HEK293T (cell line): ENCODE results near the gene TMEM135.

Source experiments
- CTCF ChIA-PET: fragments of 350-600 bp; formaldehyde crosslinking; extraction: SDS; loops from one replicate; lab custom pipeline; 2021; ENCODE audit warnings: antibody characterized with exemption, inconsistent platforms; lab: Yijun Ruan, JAX
- POLR2A ChIA-PET: fragments of 350-600 bp; formaldehyde crosslinking; extraction: SDS; loops from one replicate; lab custom pipeline; 2020; ENCODE audit warnings: antibody characterized with exemption, inconsistent platforms; lab: Yijun Ruan, JAX
- DNase-seq: peaks from one replicate; pipeline ENCODE4 v3.0.0; 2012; ENCODE audit warnings: mixed read lengths; ENCODE audit errors: extremely low spot score
- ARNT ChIP-seq: fragments of 450-650 bp; IDR thresholded peaks from 2 replicates; pipeline ENCODE4 v1.6.1; 2017; ENCODE audit warnings: mild to moderate bottlenecking
- BHLHE40 ChIP-seq: fragments of 450-650 bp; IDR thresholded peaks from 2 replicates; pipeline ENCODE4 v1.6.1; 2016; ENCODE audit warnings: mild to moderate bottlenecking, moderate library complexity, borderline replicate concordance
- CTBP1 ChIP-seq: fragments of 450-650 bp; IDR thresholded peaks from 2 replicates; pipeline ENCODE4 v1.6.1; 2016; ENCODE audit warnings: borderline replicate concordance
- ELF4 ChIP-seq: fragments of 450-650 bp; IDR thresholded peaks from 2 replicates; pipeline ENCODE4 v1.6.1; 2017; ENCODE audit warnings: antibody characterized with exemption
- FOXA1 ChIP-seq: fragments of 450-650 bp; IDR thresholded peaks from 2 replicates; pipeline ENCODE4 v1.6.1; 2016; ENCODE audit warnings: mild to moderate bottlenecking
- FOXK2 ChIP-seq: fragments of 450-650 bp; IDR thresholded peaks from 2 replicates; pipeline ENCODE4 v1.6.1; 2016; ENCODE audit warnings: mild to moderate bottlenecking
- FOXM1 ChIP-seq: fragments of 450-650 bp; IDR thresholded peaks from 2 replicates; pipeline ENCODE4 v1.6.1; 2017; ENCODE audit warnings: mild to moderate bottlenecking, borderline replicate concordance
- HDGF ChIP-seq: fragments of 450-650 bp; IDR thresholded peaks from 2 replicates; pipeline ENCODE4 v1.6.1; 2017; ENCODE audit warnings: antibody characterized with exemption, borderline replicate concordance
- L3MBTL2 ChIP-seq: fragments of 450-650 bp; conservative IDR thresholded peaks from 2 replicates; pipeline ENCODE4 v1.6.1; 2016; ENCODE audit warnings: mild to moderate bottlenecking
- LEF1 ChIP-seq: fragments of 450-650 bp; IDR thresholded peaks from 2 replicates; pipeline ENCODE4 v1.6.1; 2017; ENCODE audit warnings: mild to moderate bottlenecking, borderline replicate concordance
- NFRKB ChIP-seq: fragments of 450-650 bp; IDR thresholded peaks from 2 replicates; pipeline ENCODE4 v1.6.1; 2016; ENCODE audit warnings: mild to moderate bottlenecking, moderate library complexity
- SP1 ChIP-seq: fragments of 450-650 bp; IDR thresholded peaks from 2 replicates; pipeline ENCODE4 v1.6.1; 2017
- SUZ12 ChIP-seq: fragments of 450-650 bp; IDR thresholded peaks from 2 replicates; pipeline ENCODE4 v1.6.1; 2016; ENCODE audit warnings: mild to moderate bottlenecking
- TARDBP ChIP-seq: fragments of 450-650 bp; IDR thresholded peaks from 2 replicates; pipeline ENCODE4 v1.6.1; 2016
- ZNF384 ChIP-seq: fragments of 450-650 bp; IDR thresholded peaks from 2 replicates; pipeline ENCODE4 v1.6.1; 2016
- TF ChIP-seq, protein P1 (sequence below): fragments of 450-650 bp; IDR thresholded peaks from 2 replicates; pipeline ENCODE4 v1.6.1; 2016

The TMEM135 gene

DNA sequence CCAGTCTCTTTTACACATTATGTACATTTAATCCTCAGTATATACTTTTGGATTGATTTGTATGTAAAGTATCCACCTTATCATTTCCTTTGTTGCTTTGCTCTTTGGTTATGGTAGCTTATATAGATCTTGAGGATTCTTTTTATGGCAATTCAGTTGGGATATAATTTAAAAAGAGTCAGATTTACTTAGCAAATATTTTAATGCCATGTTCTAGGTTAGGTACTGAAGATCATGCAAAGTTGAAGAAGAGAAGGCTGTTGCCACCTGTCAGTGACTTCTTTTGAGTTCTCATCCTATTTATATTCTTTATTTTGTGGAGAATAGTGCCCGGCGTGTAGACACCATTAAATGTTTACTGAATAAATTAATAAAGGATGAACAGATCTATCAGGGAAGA is 279.7 kb downstream of the TMEM135 start:
- POLR2A ChIA-PET, result no interaction called here
- CTCF ChIA-PET, result no interaction called here

DNA sequence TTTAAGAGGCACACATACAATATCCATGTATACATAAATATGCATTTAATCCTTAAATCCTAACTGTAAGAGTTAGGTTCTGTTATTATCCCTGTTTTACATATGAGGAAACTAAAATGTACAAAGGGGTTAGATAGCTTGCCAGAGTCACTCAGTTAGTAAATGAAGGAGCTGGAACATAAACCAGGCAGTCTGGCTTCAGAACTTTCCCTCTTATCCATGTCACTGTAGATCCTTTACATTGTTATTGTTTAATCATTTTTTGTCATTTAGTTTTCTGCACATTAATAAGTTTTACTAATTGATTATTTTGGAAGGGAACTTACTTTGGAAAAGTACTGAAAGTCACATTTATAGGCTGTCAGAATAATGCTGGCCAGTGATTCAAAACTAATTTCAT is 282.4 kb downstream of the TMEM135 start:
- TF ChIP-seq CTBP1, result no peak
- no peak for TF ChIP-seq HDGF
- TF ChIP-seq L3MBTL2, result no peak
- no peak for TF ChIP-seq ELF4
- TF ChIP-seq SP1, result no peak
- TF ChIP-seq, protein P1, sequence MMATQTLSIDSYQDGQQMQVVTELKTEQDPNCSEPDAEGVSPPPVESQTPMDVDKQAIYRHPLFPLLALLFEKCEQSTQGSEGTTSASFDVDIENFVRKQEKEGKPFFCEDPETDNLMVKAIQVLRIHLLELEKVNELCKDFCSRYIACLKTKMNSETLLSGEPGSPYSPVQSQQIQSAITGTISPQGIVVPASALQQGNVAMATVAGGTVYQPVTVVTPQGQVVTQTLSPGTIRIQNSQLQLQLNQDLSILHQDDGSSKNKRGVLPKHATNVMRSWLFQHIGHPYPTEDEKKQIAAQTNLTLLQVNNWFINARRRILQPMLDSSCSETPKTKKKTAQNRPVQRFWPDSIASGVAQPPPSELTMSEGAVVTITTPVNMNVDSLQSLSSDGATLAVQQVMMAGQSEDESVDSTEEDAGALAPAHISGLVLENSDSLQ, result no peak
- no peak for TF ChIP-seq TARDBP
- no peak for TF ChIP-seq ZNF384
- no peak for TF ChIP-seq BHLHE40
- TF ChIP-seq FOXK2, result no peak
- TF ChIP-seq FOXM1, result no peak
- TF ChIP-seq LEF1, result no peak
- no peak for TF ChIP-seq FOXA1
- TF ChIP-seq ARNT, result no peak
- TF ChIP-seq NFRKB, result no peak
- TF ChIP-seq SUZ12, result no peak
- ChIA-PET POLR2A (no interaction called here), CTCF (no interaction called here)
- no peak for DNase-seq

More for the DNA sequence above, 279.7 kb downstream of the TMEM135 start:
- no peak for TF ChIP-seq ELF4
- no peak for TF ChIP-seq L3MBTL2
- no peak for TF ChIP-seq LEF1
- TF ChIP-seq, protein P1, result no peak
- TF ChIP-seq SP1, result no peak
- no peak for TF ChIP-seq SUZ12
- TF ChIP-seq CTBP1, result no peak
- no peak for TF ChIP-seq FOXK2
- TF ChIP-seq TARDBP, result no peak
- TF ChIP-seq FOXA1, result no peak
- no peak for TF ChIP-seq ZNF384
- no peak for TF ChIP-seq ARNT
- TF ChIP-seq BHLHE40, result no peak
- no peak for TF ChIP-seq HDGF
- TF ChIP-seq NFRKB, result no peak
- TF ChIP-seq FOXM1, result no peak
- no peak for DNase-seq

DNA sequence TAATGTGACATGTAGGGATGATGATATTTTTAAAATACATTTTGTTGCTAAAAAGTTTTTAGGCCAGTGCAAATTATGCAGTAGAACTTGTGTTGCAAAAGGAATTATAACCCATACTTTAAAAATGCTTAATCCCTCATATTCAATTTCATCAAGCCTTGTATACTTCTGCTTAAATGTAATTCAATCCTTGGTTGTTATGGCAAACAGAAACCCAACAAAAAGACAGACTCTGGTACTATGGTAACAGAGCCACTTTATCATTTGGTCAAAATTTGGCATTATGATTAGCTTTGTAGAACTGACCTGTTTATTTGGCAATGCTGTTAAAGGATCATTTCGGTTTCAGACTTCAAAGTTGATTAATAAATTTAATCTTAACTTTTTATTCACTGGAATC is 284.8 kb downstream of the TMEM135 start:
- TF ChIP-seq FOXK2 (no peak), CTBP1 (no peak), TARDBP (no peak), ELF4 (no peak), NFRKB (no peak), LEF1 (no peak), FOXA1 (no peak), BHLHE40 (no peak), ZNF384 (no peak), ARNT (no peak), L3MBTL2 (no peak), FOXM1 (no peak), HDGF (no peak), SP1 (no peak), SUZ12 (no peak)
- TF ChIP-seq, protein P1, result no peak
- POLR2A ChIA-PET, result no interaction called here
- CTCF ChIA-PET, result no interaction called here
- no peak for DNase-seq

DNA sequence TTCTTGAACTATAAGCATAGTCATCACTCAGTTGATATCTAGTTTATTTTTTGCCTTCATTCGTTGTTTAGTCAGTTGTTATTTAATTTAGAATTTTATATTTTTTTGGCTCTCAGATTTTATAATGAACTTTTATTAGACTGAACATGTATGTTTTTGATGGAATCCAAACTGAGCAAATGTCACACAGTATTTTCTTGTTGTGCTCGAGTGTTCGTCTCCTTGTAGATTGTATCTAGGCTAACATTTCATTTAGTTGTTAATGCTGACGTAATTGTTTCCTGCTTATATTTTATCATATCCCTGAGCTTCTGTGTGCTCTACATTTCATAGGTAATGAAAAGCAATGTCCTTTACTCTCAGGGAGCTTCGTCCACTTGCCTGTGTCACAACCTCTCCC is 286.2 kb downstream of the TMEM135 start:
- ChIA-PET POLR2A (no interaction called here), CTCF (no interaction called here)
- no peak for DNase-seq
- TF ChIP-seq, protein P1, result no peak
- TF ChIP-seq TARDBP (no peak), CTBP1 (no peak), ELF4 (no peak), L3MBTL2 (no peak), LEF1 (no peak), FOXK2 (no peak)

DNA sequence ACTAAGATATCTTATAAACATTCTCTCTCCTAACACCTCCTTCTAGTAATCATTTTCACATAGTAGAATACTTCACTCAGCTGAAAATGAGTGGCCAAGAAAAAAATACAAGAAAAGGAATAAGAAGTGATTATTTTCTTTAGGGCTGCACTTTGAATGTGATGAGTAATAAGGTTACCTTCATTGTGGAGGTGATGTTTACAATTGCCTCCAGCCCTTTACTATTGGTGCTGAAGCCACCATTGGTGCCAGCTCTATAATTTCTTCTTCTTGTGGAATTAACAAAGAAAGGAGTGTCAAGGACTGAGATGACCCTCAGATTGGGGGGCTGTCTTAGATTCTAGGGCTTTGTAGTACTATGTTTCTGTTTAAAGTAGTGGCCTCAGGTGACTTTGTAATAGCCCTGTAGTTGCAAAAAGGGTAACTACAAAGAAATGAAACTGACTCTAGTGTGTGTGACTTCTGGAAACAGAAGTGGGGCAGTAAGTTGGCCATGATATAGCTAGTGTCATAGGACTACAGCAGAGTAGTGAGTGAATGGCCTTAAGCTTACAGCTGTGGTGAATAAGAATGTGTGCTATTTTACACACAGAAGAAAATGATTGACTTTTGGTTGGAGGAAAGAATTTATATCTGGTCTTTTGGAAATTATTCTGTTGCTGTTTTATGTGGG is 287.2 kb downstream of the TMEM135 start:
- CTCF ChIA-PET, result no interaction called here
- POLR2A ChIA-PET, result no interaction called here
- TF ChIP-seq LEF1, result no peak
- TF ChIP-seq FOXM1, result no peak
- no peak for TF ChIP-seq SUZ12
- TF ChIP-seq HDGF, result no peak
- no peak for TF ChIP-seq ELF4
- TF ChIP-seq ZNF384, result no peak
- no peak for TF ChIP-seq ARNT
- no peak for TF ChIP-seq FOXK2
- no peak for TF ChIP-seq CTBP1
- no peak for TF ChIP-seq BHLHE40
- TF ChIP-seq NFRKB, result no peak
- TF ChIP-seq TARDBP, result no peak
- TF ChIP-seq, protein P1, result no peak
- TF ChIP-seq SP1, result no peak
- TF ChIP-seq FOXA1, result no peak
- no peak for DNase-seq
